Measurements from ENCODE around the gene DGKE. TPM values are rescaled to one million over a fixed set of nuclear protein-coding genes. Genes with fewer than 3 reads are reported as not detected.

Gene DGKE
- total and polyA plus RNA-seq, 2 of the 13 experiments (the other 11 are each of a cell fraction or from before 2014, with no cell fraction given): 3.2 to 5.3 TPM

GRCh38 chr17:56913867-56914580 lies 80.1 kb downstream of the DGKE start, which contains the start of gene TRIM25 (continued):
- TF ChIP-seq MLXIP (CRISPR knock-in tag; IDR thresholded peaks at IDR 0.05; ENCODE audit: borderline replicate concordance) (0 out of 2 replicates have a peak, but pooled peaks have one; percentile 66), ZNF460 (CRISPR knock-in tag; IDR thresholded peaks at IDR 0.05; ENCODE audit: borderline replicate concordance) (no peak), ATF1 (CRISPR knock-in tag; IDR thresholded peaks at IDR 0.05) (no peak), ZNF790 (CRISPR knock-in tag; IDR thresholded peaks at IDR 0.05; ENCODE audit: borderline replicate concordance) (peak; percentile 71), PAXIP1 (CRISPR knock-in tag; conservative IDR thresholded peaks at IDR 0.05) (peak; percentile 61), ZNF326 (CRISPR knock-in tag; IDR thresholded peaks at IDR 0.05; ENCODE audit: borderline replicate concordance) (no peak), NFE2 (CRISPR knock-in tag; IDR thresholded peaks at IDR 0.05) (no peak), NR2F2 (IDR thresholded peaks at IDR 0.05; ENCODE audit: borderline replicate concordance, low read depth) (no peak), ZNF24 (IDR thresholded peaks at IDR 0.05) (no peak), ZIK1 (CRISPR knock-in tag; IDR thresholded peaks at IDR 0.05; ENCODE audit: borderline replicate concordance, low read depth) (no peak; the same call in 1 of the 2 replicates)
- TF ChIP-seq, protein P1, sequence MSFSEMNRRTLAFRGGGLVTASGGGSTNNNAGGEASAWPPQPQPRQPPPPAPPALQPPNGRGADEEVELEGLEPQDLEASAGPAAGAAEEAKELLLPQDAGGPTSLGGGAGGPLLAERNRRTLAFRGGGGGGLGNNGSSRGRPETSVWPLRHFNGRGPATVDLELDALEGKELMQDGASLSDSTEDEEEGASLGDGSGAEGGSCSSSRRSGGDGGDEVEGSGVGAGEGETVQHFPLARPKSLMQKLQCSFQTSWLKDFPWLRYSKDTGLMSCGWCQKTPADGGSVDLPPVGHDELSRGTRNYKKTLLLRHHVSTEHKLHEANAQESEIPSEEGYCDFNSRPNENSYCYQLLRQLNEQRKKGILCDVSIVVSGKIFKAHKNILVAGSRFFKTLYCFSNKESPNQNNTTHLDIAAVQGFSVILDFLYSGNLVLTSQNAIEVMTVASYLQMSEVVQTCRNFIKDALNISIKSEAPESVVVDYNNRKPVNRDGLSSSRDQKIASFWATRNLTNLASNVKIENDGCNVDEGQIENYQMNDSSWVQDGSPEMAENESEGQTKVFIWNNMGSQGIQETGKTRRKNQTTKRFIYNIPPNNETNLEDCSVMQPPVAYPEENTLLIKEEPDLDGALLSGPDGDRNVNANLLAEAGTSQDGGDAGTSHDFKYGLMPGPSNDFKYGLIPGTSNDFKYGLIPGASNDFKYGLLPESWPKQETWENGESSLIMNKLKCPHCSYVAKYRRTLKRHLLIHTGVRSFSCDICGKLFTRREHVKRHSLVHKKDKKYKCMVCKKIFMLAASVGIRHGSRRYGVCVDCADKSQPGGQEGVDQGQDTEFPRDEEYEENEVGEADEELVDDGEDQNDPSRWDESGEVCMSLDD (CRISPR knock-in tag; IDR thresholded peaks at IDR 0.05; ENCODE audit: borderline replicate concordance): peak; percentile 66; the same call in 1 of the 2 replicates
- TF ChIP-seq, protein P2, sequence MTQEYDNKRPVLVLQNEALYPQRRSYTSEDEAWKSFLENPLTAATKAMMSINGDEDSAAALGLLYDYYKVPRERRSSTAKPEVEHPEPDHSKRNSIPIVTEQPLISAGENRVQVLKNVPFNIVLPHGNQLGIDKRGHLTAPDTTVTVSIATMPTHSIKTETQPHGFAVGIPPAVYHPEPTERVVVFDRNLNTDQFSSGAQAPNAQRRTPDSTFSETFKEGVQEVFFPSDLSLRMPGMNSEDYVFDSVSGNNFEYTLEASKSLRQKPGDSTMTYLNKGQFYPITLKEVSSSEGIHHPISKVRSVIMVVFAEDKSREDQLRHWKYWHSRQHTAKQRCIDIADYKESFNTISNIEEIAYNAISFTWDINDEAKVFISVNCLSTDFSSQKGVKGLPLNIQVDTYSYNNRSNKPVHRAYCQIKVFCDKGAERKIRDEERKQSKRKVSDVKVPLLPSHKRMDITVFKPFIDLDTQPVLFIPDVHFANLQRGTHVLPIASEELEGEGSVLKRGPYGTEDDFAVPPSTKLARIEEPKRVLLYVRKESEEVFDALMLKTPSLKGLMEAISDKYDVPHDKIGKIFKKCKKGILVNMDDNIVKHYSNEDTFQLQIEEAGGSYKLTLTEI (CRISPR knock-in tag; conservative IDR thresholded peaks at IDR 0.05): no peak
- TF ChIP-seq, protein P3, sequence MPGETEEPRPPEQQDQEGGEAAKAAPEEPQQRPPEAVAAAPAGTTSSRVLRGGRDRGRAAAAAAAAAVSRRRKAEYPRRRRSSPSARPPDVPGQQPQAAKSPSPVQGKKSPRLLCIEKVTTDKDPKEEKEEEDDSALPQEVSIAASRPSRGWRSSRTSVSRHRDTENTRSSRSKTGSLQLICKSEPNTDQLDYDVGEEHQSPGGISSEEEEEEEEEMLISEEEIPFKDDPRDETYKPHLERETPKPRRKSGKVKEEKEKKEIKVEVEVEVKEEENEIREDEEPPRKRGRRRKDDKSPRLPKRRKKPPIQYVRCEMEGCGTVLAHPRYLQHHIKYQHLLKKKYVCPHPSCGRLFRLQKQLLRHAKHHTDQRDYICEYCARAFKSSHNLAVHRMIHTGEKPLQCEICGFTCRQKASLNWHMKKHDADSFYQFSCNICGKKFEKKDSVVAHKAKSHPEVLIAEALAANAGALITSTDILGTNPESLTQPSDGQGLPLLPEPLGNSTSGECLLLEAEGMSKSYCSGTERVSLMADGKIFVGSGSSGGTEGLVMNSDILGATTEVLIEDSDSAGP (CRISPR knock-in tag; IDR thresholded peaks at IDR 0.05; ENCODE audit: borderline replicate concordance): peak; percentile 87; the same call in 1 of the 2 replicates

All from HepG2 (cell line).